IMR-90 (cell line): Measurements from ENCODE around the gene PLCD1. TPM values are rescaled to one million over a fixed set of nuclear protein-coding genes. Genes with fewer than 3 reads are reported as not detected.

Experiments
- ATAC-seq: fragments of 200-7000 bp; cut with Tn5 transposase; 2 replicates; pipeline ENCODE4 v1.9.1; 2020; ENCODE audit warnings: low read depth, mild to moderate bottlenecking, moderate library complexity
- BruUV-seq: library from RNA; stranded (reverse); fragments of 400-500 nt; replicated peaks from 2 replicates; lab custom pipeline; 2021; lab: Mats Ljungman, UMichigan
- CTCF ChIA-PET: fragments of 300-600 bp; formaldehyde crosslinking; extraction: SDS; loops from one replicate; lab custom pipeline; 2021; ENCODE audit warnings: antibody characterized with exemption; lab: Yijun Ruan, JAX
- POLR2A ChIA-PET: fragments of 300-600 bp; sonication (Branson Sonifier 250); formaldehyde crosslinking; loops from one replicate; lab custom pipeline; 2022; ENCODE audit warnings: antibody characterized with exemption; ENCODE audit not compliant: unreplicated experiment; lab: Charles Lee
- DNase-seq: peaks from one replicate; pipeline ENCODE4 v3.0.0; 2013
- H2AFZ ChIP-seq: replicated peaks from 2 replicates; pipeline ENCODE3; 2013; ENCODE audit warnings: low read length, mild to moderate bottlenecking; ENCODE audit not compliant: poor library complexity
- H2AK5ac ChIP-seq: 2 replicates; pipeline ENCODE4 v1.6.1; 2013; ENCODE audit warnings: low read depth, low read length, inconsistent platforms
- H2AK9ac ChIP-seq: replicated peaks from 2 replicates; pipeline ENCODE3; 2013; ENCODE audit warnings: mild to moderate bottlenecking, low read depth, low read length, moderate library complexity; ENCODE audit not compliant: poor library complexity
- H2BK120ac ChIP-seq: 2 replicates; pipeline ENCODE4 v1.6.1; 2013; ENCODE audit warnings: low read depth, low read length, inconsistent platforms
- H2BK15ac ChIP-seq: 3 replicates; pipeline ENCODE4 v1.6.1; 2013; ENCODE audit warnings: low read depth, low read length, inconsistent platforms
- H2BK20ac ChIP-seq: 2 replicates; pipeline ENCODE4 v1.6.1; 2013; ENCODE audit warnings: low read depth, mild to moderate bottlenecking, inconsistent platforms, low read length, moderate library complexity
- H2BK5ac ChIP-seq: 2 replicates; pipeline ENCODE4 v1.6.1; 2013; ENCODE audit warnings: mild to moderate bottlenecking, low read depth, low read length, inconsistent platforms; ENCODE audit not compliant: poor library complexity, severe bottlenecking
- H3K14ac ChIP-seq: replicated peaks from 2 replicates; pipeline ENCODE4 v1.6.1; 2013; ENCODE audit warnings: low read depth, low read length, inconsistent platforms
- H3K18ac ChIP-seq: 2 replicates; pipeline ENCODE4 v1.6.1; 2013; ENCODE audit warnings: low read depth, low read length, control low read depth
- H3K23ac ChIP-seq: 2 replicates; pipeline ENCODE4 v1.6.1; 2013; ENCODE audit warnings: low read depth, low read length, inconsistent platforms
- H3K27ac ChIP-seq: 2 replicates; pipeline ENCODE4 v1.5.1; 2013; ENCODE audit warnings: mild to moderate bottlenecking, control low read depth, low read length; ENCODE audit not compliant: insufficient read depth
- H3K27me3 ChIP-seq: 2 replicates; pipeline ENCODE4 v1.6.1; 2013; ENCODE audit warnings: low read length; ENCODE audit not compliant: control insufficient read depth, insufficient read depth
- H3K36me3 ChIP-seq: 2 replicates; pipeline ENCODE4 v1.6.1; 2013; ENCODE audit warnings: low read length, mixed read lengths; ENCODE audit not compliant: control insufficient read depth, insufficient read depth
- H3K4ac ChIP-seq: 2 replicates; pipeline ENCODE4 v1.6.1; 2013; ENCODE audit warnings: low read depth, low read length, inconsistent platforms
- H3K4me1 ChIP-seq: 2 replicates; pipeline ENCODE4 v1.6.1; 2013; ENCODE audit warnings: low read length, mixed read lengths; ENCODE audit not compliant: control insufficient read depth, insufficient read depth
- H3K4me2 ChIP-seq: 2 replicates; pipeline ENCODE4 v1.6.1; 2013; ENCODE audit warnings: low read depth, mild to moderate bottlenecking, control low read depth, low read length, moderate library complexity
- H3K4me3 ChIP-seq: 2 replicates; pipeline ENCODE4 v1.5.1; 2013; ENCODE audit warnings: low read depth, mild to moderate bottlenecking, control low read depth, low read length, moderate library complexity; ENCODE audit not compliant: insufficient read depth
- H3K56ac ChIP-seq: 2 replicates; pipeline ENCODE4 v1.6.1; 2013; ENCODE audit warnings: low read length, inconsistent platforms; ENCODE audit not compliant: insufficient read depth; ENCODE audit errors: extremely low read depth
- H3K79me1 ChIP-seq, 2 experiments: 2 replicates each; pipeline ENCODE4 v1.6.1; 2013; ENCODE audit warnings: low read length in 2 of 2, inconsistent platforms in 1 of 2, low read depth in 1 of 2
- H3K9ac ChIP-seq: 2 replicates; pipeline ENCODE4 v1.6.1; 2013; ENCODE audit warnings: low read depth, low read length, control low read depth
- H3K9me1 ChIP-seq: 2 replicates; pipeline ENCODE4 v1.6.1; 2013; ENCODE audit warnings: low read length, inconsistent platforms; ENCODE audit not compliant: insufficient read depth
- H3K9me3 ChIP-seq: 2 replicates; pipeline ENCODE4 v1.6.1; 2013; ENCODE audit warnings: low read length; ENCODE audit not compliant: control insufficient read depth, insufficient read depth
- H4K20me1 ChIP-seq: 2 replicates; pipeline ENCODE4 v1.6.1; 2013; ENCODE audit warnings: low read length, inconsistent platforms; ENCODE audit not compliant: insufficient read depth
- H4K5ac ChIP-seq: 2 replicates; pipeline ENCODE4 v1.6.1; 2013; ENCODE audit warnings: mild to moderate bottlenecking, low read depth, low read length, control low read depth
- H4K8ac ChIP-seq, 2 experiments: 2 replicates each; pipeline ENCODE4 v1.6.1; 2013; ENCODE audit warnings: low read depth in 2 of 2, low read length in 2 of 2, control low read depth in 1 of 2, inconsistent platforms in 1 of 2
- H4K91ac ChIP-seq: 2 replicates; pipeline ENCODE4 v1.6.1; 2013; ENCODE audit warnings: low read depth, low read length, inconsistent platforms; ENCODE audit not compliant: insufficient read depth
- BHLHE40 ChIP-seq: fragments of 150-350 bp; IDR thresholded peaks from 2 replicates; pipeline ENCODE4 v1.6.1; 2016; ENCODE audit warnings: mild to moderate bottlenecking, low read depth, low read length
- CEBPB ChIP-seq: IDR thresholded peaks from 2 replicates; pipeline ENCODE4 v1.6.1; 2012; ENCODE audit warnings: low read depth, low read length, improper control_type of control experiment
- CHD1 ChIP-seq: IDR thresholded peaks from 2 replicates; pipeline ENCODE4 v1.6.1; 2012; ENCODE audit warnings: low read depth, low read length, improper control_type of control experiment
- FOS ChIP-seq: fragments of 150-350 bp; IDR thresholded peaks from 2 replicates; pipeline ENCODE4 v1.6.1; 2016; ENCODE audit warnings: low read depth, low read length
- MAFK ChIP-seq: IDR thresholded peaks from 2 replicates; pipeline ENCODE4 v1.6.1; 2012; ENCODE audit warnings: low read depth, low read length, improper control_type of control experiment
- MAZ ChIP-seq: IDR thresholded peaks from 2 replicates; pipeline ENCODE4 v1.6.1; 2012; ENCODE audit warnings: low read depth, mild to moderate bottlenecking, low read length, improper control_type of control experiment, moderate library complexity, borderline replicate concordance
- MXI1 ChIP-seq: IDR thresholded peaks from 2 replicates; pipeline ENCODE4 v1.6.1; 2012; ENCODE audit warnings: low read depth, mild to moderate bottlenecking, low read length, moderate library complexity, borderline replicate concordance
- NFE2L2 ChIP-seq: fragments of 150-350 bp; IDR thresholded peaks from 2 replicates; pipeline ENCODE4 v1.6.1; 2016; ENCODE audit warnings: low read depth, mild to moderate bottlenecking, low read length
- POLR2A ChIP-seq: IDR thresholded peaks from 2 replicates; pipeline ENCODE4 v1.6.1; 2012; ENCODE audit warnings: mild to moderate bottlenecking, low read depth, low read length
- RAD21 ChIP-seq: IDR thresholded peaks from 2 replicates; pipeline ENCODE4 v1.6.1; 2012; ENCODE audit warnings: low read length, improper control_type of control experiment
- RCOR1 ChIP-seq: IDR thresholded peaks from 2 replicates; pipeline ENCODE4 v1.6.1; 2012; ENCODE audit warnings: mild to moderate bottlenecking, low read length, improper control_type of control experiment; ENCODE audit not compliant: insufficient replicate concordance
- RFX5 ChIP-seq: IDR thresholded peaks from 2 replicates; pipeline ENCODE4 v1.8.0; 2012; ENCODE audit warnings: low read depth, mild to moderate bottlenecking, low read length, moderate library complexity
- SMC3 ChIP-seq: fragments of 150-350 bp; IDR thresholded peaks from 2 replicates; pipeline ENCODE4 v1.6.1; 2016; ENCODE audit warnings: low read depth, mild to moderate bottlenecking, antibody characterized with exemption, low read length, moderate library complexity
- WGBS, 2 experiments: methylation state at CpG; one replicate each; pipeline versions ENCODE4 v1.1.5 to v1.1.7; 2013; ENCODE audit warnings: missing lambda C conversion rate in 2 of 2; ENCODE audit not compliant: insufficient read length in 1 of 2; ENCODE audit errors: extremely low coverage in 2 of 2; 5-methylcytosine and 5-hydroxymethylcytosine counted together
- dilution Hi-C: fragments of 300-500 bp; cut with HindIII; formaldehyde crosslinking; loops from one replicate; pipeline ENCODE4 v1.14.3; 2018; ENCODE audit warnings: low sequenced_read_pairs; ENCODE audit not compliant: unreplicated experiment
- in situ Hi-C: fragments of 300-500 bp; cut with MboI; formaldehyde crosslinking; loops from 3 replicates; pipeline ENCODE4 v1.14.3; 2019; ENCODE audit warnings: low sequenced_read_pairs, inconsistent platforms, mixed read lengths
- intact Hi-C: fragments of 100-400 bp; cut with micrococcal nuclease; formaldehyde crosslinking; loops from 2 replicates; pipeline ENCODE4 v1.10.0; 2022
- polyA plus RNA-seq, 3 experiments: library from polyadenylated mRNA; depleted of rRNA; stranded (reverse); fragments of >200 nt; gene quantifications; 2 replicates each; pipeline ENCODE4 v1.2.3, GENCODE V29; 2012; ENCODE audit warnings: low replicate concordance in 1 of 3
- total RNA-seq: library from RNA; depleted of rRNA; stranded (reverse); fragments of >200 nt; gene quantifications from 2 replicates; pipeline ENCODE4 v1.2.3, GENCODE V29; 2012
- TF ChIP-seq, protein P1 (sequence below): fragments of 150-350 bp; IDR thresholded peaks from 2 replicates; pipeline ENCODE4 v1.6.1; 2016; ENCODE audit warnings: low read depth, mild to moderate bottlenecking, low read length, moderate library complexity, borderline replicate concordance
- TF ChIP-seq, protein P2 (sequence below): fragments of 150-350 bp; IDR thresholded peaks from 2 replicates; pipeline ENCODE4 v1.6.1; 2017; ENCODE audit warnings: mild to moderate bottlenecking, antibody characterized with exemption, low read length, low read depth
- TF ChIP-seq, protein P3 (sequence below): conservative IDR thresholded peaks from 2 replicates; pipeline ENCODE4 v1.5.1; 2012; ENCODE audit warnings: mild to moderate bottlenecking, low read depth, low read length, improper control_type of control experiment

Gene PLCD1
- total and polyA plus RNA-seq, 2 of the 4 experiments (the other 2 are of a cell fraction) = 14.9 to 16.3 TPM

DNA sequence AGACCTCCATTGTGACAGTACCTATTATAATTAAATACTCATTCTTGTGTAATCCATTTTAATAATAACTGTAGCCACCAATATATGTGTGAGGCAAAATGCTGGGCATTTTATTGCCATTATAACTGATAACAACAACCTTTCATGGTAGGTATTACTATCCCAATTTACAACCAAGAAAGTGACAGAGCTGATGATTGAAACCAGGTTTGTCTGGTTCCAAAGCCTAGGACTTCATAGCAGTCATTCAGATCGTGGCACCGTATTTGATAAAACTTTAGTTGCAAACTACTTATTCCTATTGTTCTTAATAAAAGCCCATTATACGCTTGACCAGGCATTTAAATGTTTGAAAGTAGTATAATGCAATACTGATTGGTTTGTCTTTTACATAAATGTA, 65.3 kb downstream of the PLCD1 start:
- ATAC-seq (no peak), DNase-seq (no peak)
- WGBS, 2 experiments = no CpG with 5 or more reads among the region's 3 CpGs
- no peak overlapping the region for H4K5ac ChIP-seq
- no peak overlapping the region for H3K9ac ChIP-seq
- TF ChIP-seq, protein P1, sequence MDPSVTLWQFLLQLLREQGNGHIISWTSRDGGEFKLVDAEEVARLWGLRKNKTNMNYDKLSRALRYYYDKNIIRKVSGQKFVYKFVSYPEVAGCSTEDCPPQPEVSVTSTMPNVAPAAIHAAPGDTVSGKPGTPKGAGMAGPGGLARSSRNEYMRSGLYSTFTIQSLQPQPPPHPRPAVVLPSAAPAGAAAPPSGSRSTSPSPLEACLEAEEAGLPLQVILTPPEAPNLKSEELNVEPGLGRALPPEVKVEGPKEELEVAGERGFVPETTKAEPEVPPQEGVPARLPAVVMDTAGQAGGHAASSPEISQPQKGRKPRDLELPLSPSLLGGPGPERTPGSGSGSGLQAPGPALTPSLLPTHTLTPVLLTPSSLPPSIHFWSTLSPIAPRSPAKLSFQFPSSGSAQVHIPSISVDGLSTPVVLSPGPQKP = no peak
- no peak for TF ChIP-seq RCOR1
- no peak for TF ChIP-seq FOS
- TF ChIP-seq MXI1 = no peak
- no peak for TF ChIP-seq NFE2L2
- TF ChIP-seq RFX5 = no peak
- TF ChIP-seq, protein P2, sequence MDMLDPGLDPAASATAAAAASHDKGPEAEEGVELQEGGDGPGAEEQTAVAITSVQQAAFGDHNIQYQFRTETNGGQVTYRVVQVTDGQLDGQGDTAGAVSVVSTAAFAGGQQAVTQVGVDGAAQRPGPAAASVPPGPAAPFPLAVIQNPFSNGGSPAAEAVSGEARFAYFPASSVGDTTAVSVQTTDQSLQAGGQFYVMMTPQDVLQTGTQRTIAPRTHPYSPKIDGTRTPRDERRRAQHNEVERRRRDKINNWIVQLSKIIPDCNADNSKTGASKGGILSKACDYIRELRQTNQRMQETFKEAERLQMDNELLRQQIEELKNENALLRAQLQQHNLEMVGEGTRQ = no peak
- no peak for TF ChIP-seq RAD21
- no peak for TF ChIP-seq CEBPB
- TF ChIP-seq POLR2A = no peak
- TF ChIP-seq MAZ = no peak
- no peak for TF ChIP-seq MAFK
- no peak for TF ChIP-seq SMC3
- no peak for TF ChIP-seq CHD1
- TF ChIP-seq, protein P3, sequence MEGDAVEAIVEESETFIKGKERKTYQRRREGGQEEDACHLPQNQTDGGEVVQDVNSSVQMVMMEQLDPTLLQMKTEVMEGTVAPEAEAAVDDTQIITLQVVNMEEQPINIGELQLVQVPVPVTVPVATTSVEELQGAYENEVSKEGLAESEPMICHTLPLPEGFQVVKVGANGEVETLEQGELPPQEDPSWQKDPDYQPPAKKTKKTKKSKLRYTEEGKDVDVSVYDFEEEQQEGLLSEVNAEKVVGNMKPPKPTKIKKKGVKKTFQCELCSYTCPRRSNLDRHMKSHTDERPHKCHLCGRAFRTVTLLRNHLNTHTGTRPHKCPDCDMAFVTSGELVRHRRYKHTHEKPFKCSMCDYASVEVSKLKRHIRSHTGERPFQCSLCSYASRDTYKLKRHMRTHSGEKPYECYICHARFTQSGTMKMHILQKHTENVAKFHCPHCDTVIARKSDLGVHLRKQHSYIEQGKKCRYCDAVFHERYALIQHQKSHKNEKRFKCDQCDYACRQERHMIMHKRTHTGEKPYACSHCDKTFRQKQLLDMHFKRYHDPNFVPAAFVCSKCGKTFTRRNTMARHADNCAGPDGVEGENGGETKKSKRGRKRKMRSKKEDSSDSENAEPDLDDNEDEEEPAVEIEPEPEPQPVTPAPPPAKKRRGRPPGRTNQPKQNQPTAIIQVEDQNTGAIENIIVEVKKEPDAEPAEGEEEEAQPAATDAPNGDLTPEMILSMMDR = no peak
- TF ChIP-seq BHLHE40 = no peak
- no peak overlapping the region for H3K18ac ChIP-seq
- in situ Hi-C loops = loop anchor here (5.0 kb wide), 1 partner anchor 107 kb away; no protein-coding TSS in a partner anchor
- H2BK20ac ChIP-seq = no peak overlapping the region
- H3K79me1 ChIP-seq = peaks cover 4 to 9% of the 10 kb centered on the region in 2 experiments; a peak in 2 of 4 replicates
- H2BK5ac ChIP-seq = no peak overlapping the region
- peaks cover 6% of the 10 kb centered on the region; the same call in 1 of the 2 replicates for H4K20me1 ChIP-seq
- no peak overlapping the region for H3K27ac ChIP-seq
- peaks cover 5% of the 10 kb centered on the region for H3K9me1 ChIP-seq
- no peak overlapping the region for H2BK120ac ChIP-seq
- intact Hi-C loops = no loop called here
- H3K4me2 ChIP-seq = no peak overlapping the region
- no peak overlapping the region for H2BK15ac ChIP-seq
- H2AK9ac ChIP-seq = no peak overlapping the region
- ChIA-PET POLR2A (interaction anchor here (0.6 kb wide), 2 partner anchors 19 to 494 kb away, joined by 3 to 8 read pairs; no protein-coding TSS in a partner anchor), CTCF (interaction anchor here (0.6 to 0.7 kb wide), 2 partner anchors 67 to 109 kb away, joined by 3 read pairs; no protein-coding TSS in a partner anchor)
- peaks cover 9% of the 10 kb centered on the region; the same call in 1 of the 2 replicates for H3K36me3 ChIP-seq
- H2AFZ ChIP-seq = no peak overlapping the region
- H4K91ac ChIP-seq = no peak overlapping the region
- BruUV-seq = no TSS peak
- H3K23ac ChIP-seq = no peak overlapping the region
- H3K4ac ChIP-seq = no peak overlapping the region
- no peak overlapping the region for H4K8ac ChIP-seq
- H3K4me3 ChIP-seq = no peak overlapping the region
- no peaks in the 10 kb centered on the region for H3K27me3 ChIP-seq
- dilution Hi-C loops = no loop called here
- peaks cover 4% of the 10 kb centered on the region; the same call in 1 of the 2 replicates for H3K4me1 ChIP-seq
- H2AK5ac ChIP-seq = no peak overlapping the region
- no peak overlapping the region for H3K14ac ChIP-seq
- H3K56ac ChIP-seq = no peak overlapping the region
- H3K9me3 ChIP-seq = no peaks in the 10 kb centered on the region
